Measurements from ENCODE around the gene LHFPL6. TPM values are rescaled to one million over a fixed set of nuclear protein-coding genes. Genes with fewer than 3 reads are reported as not detected.
A peak's percentile ranks its signal among the peaks of the same experiment; 100 is the strongest.

LHFPL6 gene
- total RNA-seq, 2 donors from 2014 or later, result 99.0 to 115 TPM

DNA sequence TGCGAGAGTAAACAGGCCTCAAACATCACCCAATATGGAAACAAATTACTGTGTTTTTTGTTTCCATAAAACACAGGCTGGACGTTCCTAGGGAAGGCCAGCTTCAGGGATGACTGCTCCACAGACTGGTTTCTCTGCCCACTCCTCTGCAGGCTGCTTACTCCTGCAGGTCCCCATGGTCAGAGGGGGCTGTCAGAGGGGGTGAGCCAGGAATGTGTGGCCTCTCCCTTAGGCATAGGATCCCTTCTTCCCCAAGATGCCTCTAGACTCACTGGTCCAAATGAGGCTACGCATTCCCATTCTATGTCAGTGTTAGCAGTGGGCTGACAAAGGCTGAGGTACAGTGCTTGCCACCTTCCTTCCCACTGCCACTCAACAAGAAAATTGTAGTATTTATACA lies 229.8 kb downstream of the LHFPL6 start:
- Histone ChIP-seq H3K4me1 (ENCODE audit: control insufficient read depth in 1 of 2, low read depth in 2 of 2) (peaks cover 38 to 87% of the 10 kb centered on the region in 2 donors), H3K4me3 (no peak overlapping the region), H3K27me3 (replicated peaks; ENCODE audit: insufficient read depth) (no peaks in the 10 kb centered on the region), H3K9me3 (no peaks in the 10 kb centered on the region), H3K36me3 (no peaks in the 10 kb centered on the region), H3K27ac (peak overlapping the region; percentile 9 to 29)
- no peak for ATAC-seq (ENCODE audit: insufficient number of reproducible peaks, low FRiP score, low read depth)
- no peak for DNase-seq (ENCODE audit: low spot score)
- TF ChIP-seq, protein P1, sequence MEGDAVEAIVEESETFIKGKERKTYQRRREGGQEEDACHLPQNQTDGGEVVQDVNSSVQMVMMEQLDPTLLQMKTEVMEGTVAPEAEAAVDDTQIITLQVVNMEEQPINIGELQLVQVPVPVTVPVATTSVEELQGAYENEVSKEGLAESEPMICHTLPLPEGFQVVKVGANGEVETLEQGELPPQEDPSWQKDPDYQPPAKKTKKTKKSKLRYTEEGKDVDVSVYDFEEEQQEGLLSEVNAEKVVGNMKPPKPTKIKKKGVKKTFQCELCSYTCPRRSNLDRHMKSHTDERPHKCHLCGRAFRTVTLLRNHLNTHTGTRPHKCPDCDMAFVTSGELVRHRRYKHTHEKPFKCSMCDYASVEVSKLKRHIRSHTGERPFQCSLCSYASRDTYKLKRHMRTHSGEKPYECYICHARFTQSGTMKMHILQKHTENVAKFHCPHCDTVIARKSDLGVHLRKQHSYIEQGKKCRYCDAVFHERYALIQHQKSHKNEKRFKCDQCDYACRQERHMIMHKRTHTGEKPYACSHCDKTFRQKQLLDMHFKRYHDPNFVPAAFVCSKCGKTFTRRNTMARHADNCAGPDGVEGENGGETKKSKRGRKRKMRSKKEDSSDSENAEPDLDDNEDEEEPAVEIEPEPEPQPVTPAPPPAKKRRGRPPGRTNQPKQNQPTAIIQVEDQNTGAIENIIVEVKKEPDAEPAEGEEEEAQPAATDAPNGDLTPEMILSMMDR (IDR thresholded peaks at IDR 0.05), result no peak

DNA sequence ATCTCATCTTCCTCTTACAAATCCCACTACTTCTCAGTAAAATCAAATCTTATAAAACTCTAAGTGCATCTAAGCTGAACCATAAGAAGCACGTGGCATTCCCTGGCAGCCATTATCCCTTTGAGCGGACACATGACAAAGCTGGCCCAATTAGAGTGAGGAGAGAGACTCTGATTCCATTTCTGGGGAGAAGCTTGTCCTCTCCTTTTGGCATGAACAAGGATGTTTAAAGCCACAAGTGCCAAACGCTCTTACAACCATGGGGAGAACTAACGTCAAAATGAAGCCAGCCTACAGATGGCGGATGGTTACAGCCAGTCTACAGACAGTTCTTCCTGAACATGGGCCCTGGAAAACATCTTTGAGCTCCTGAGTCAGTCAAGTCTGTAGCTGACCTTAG lies 231.3 kb downstream of the LHFPL6 start:
- H3K27me3 ChIP-seq (replicated peaks; ENCODE audit: insufficient read depth), result no peaks in the 10 kb centered on the region
- TF ChIP-seq, protein P1 (IDR thresholded peaks at IDR 0.05), result no peak
- no peak for ATAC-seq (ENCODE audit: insufficient number of reproducible peaks, low FRiP score, low read depth)
- no peak for DNase-seq (ENCODE audit: low spot score)
- no peaks in the 10 kb centered on the region for H3K36me3 ChIP-seq
- H3K27ac ChIP-seq, result peak overlapping the region; percentile 49 to 60
- no peak overlapping the region for H3K4me3 ChIP-seq
- no peaks in the 10 kb centered on the region for H3K9me3 ChIP-seq
- peaks cover 32 to 81% of the 10 kb centered on the region in 2 donors for H3K4me1 ChIP-seq (ENCODE audit: control insufficient read depth in 1 of 2, low read depth in 2 of 2)

DNA sequence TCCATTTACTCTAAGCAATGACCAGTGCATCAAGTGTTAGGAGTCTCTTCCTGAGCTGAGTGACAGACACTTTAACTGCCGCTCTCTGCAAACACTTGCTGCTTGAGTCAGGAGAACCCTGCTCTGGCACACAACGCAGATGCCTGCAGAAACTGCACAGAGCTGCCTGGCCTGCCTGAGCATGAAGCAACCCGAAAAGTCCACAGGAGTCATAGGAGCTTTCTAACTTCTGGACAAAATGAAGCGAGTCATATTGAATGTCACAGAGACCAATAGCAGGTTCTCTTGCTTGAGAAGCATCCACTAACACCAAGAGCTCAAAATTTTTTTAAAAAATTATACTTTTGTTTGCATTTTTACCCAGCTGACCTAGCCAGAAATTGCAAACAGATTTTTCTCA lies 232.4 kb downstream of the LHFPL6 start:
- H3K9me3 ChIP-seq, result no peaks in the 10 kb centered on the region
- no peaks in the 10 kb centered on the region for H3K36me3 ChIP-seq
- peaks cover 22 to 82% of the 10 kb centered on the region in 2 donors for H3K4me1 ChIP-seq (ENCODE audit: control insufficient read depth in 1 of 2, low read depth in 2 of 2)
- H3K27ac ChIP-seq, result peak overlapping the region; percentile 49 to 60
- no peaks in the 10 kb centered on the region for H3K27me3 ChIP-seq (replicated peaks; ENCODE audit: insufficient read depth)
- no peak for DNase-seq (ENCODE audit: low spot score)
- ATAC-seq (ENCODE audit: insufficient number of reproducible peaks, low FRiP score, low read depth), result peak; percentile 22
- H3K4me3 ChIP-seq, result peak overlapping the region; percentile 24
- TF ChIP-seq, protein P1 (IDR thresholded peaks at IDR 0.05), result no peak

DNA sequence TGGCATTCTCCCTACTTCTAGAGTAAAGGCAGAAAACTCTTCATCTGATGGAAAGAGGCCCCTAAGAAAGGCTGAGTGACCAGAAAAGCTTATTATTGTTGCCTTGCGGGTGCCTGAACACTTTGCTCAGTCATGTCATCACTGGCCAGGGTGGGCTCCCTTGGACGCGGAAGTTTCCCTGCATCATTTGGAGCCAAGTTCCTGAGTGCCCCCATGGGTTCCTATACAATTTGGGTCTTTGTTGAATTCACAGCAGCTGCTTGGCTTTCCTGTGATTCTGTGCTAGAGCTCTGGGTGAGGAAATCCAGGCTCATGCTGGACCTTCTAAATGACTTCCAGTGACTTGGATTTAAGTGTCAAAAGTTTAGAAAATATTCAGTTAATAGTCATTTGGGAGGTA lies 232.9 kb downstream of the LHFPL6 start:
- Histone ChIP-seq H3K36me3 (no peaks in the 10 kb centered on the region), H3K27ac (peak overlapping the region; percentile 23 to 49), H3K4me1 (ENCODE audit: control insufficient read depth in 1 of 2, low read depth in 2 of 2) (peaks cover 21 to 82% of the 10 kb centered on the region in 2 donors), H3K9me3 (no peaks in the 10 kb centered on the region), H3K4me3 (peak overlapping the region; percentile 5), H3K27me3 (replicated peaks; ENCODE audit: insufficient read depth) (no peaks in the 10 kb centered on the region)
- no peak for ATAC-seq (ENCODE audit: insufficient number of reproducible peaks, low FRiP score, low read depth)
- no peak for DNase-seq (ENCODE audit: low spot score)
- TF ChIP-seq, protein P1 (IDR thresholded peaks at IDR 0.05), result no peak

DNA sequence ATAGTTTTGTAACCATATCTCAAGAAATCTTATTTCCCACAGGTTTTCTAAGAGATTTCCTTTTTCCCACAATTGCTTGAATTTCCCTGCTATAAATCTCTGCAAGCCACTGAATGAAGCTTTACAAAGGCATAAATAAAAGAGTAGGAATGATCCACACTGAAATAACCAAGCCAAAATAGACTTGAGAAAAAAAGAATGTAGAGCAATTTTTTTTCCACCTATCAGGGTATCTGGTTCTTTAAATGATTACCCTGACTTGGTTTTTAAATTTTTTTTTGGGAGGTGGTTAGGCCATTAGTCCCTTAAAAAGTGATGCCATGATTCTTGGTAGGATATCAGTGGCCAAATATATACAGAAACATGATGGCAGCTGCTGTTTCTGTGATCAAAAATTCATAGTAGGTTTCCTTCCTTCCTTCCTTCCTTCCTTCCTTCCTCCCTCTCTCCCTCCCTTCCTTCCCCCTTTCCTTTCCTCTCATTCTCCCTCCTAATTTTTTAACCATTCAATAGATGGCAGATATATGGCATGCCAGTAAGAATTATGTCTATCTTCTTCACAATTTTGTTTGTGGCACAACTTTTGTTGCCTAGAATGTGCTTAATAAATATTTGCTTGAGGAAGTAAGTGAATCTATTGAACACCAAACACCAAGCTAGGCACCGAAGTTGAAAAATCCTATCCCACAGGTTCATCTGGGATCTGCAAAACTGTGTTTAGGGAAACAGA lies 233.7 kb downstream of the LHFPL6 start:
- H3K9me3 ChIP-seq, result no peaks in the 10 kb centered on the region
- no peak overlapping the region for H3K4me3 ChIP-seq
- H3K27ac ChIP-seq, result peak overlapping the region; percentile 23 to 49
- DNase-seq (ENCODE audit: low spot score), result no peak
- no peaks in the 10 kb centered on the region for H3K27me3 ChIP-seq (replicated peaks; ENCODE audit: insufficient read depth)
- no peak for ATAC-seq (ENCODE audit: insufficient number of reproducible peaks, low FRiP score, low read depth)
- H3K4me1 ChIP-seq (ENCODE audit: control insufficient read depth in 1 of 2, low read depth in 2 of 2), result peaks cover 19 to 82% of the 10 kb centered on the region in 2 donors
- H3K36me3 ChIP-seq, result no peaks in the 10 kb centered on the region
- TF ChIP-seq, protein P1 (IDR thresholded peaks at IDR 0.05), result no peak
